ENCODE data around the gene SLC30A7.

DNA sequence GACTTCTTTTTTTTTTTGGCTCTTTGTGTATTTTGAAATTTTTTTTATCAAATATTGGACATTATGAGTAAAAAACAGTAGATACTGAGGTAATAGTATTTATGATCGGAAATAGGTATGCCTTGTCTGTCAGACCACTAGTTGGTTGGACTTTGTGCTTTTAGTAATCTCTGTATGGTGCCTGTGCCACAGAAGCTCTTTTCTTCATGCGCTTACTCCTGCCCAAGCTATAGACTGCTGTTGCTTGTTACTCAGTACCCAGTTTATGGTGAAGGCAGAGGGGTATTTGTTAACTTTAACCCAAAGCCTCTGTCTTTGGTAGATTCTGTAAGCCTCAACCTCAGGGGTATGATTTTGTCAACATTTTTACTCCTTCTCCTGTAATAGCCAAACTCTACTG is 8.6 kb downstream of the SLC30A7 start:
- no peak for TF ChIP-seq POLR2A (IDR thresholded peaks at IDR 0.05)
- TF ChIP-seq, protein P1, sequence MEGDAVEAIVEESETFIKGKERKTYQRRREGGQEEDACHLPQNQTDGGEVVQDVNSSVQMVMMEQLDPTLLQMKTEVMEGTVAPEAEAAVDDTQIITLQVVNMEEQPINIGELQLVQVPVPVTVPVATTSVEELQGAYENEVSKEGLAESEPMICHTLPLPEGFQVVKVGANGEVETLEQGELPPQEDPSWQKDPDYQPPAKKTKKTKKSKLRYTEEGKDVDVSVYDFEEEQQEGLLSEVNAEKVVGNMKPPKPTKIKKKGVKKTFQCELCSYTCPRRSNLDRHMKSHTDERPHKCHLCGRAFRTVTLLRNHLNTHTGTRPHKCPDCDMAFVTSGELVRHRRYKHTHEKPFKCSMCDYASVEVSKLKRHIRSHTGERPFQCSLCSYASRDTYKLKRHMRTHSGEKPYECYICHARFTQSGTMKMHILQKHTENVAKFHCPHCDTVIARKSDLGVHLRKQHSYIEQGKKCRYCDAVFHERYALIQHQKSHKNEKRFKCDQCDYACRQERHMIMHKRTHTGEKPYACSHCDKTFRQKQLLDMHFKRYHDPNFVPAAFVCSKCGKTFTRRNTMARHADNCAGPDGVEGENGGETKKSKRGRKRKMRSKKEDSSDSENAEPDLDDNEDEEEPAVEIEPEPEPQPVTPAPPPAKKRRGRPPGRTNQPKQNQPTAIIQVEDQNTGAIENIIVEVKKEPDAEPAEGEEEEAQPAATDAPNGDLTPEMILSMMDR (IDR thresholded peaks at IDR 0.05), result no peak

Data from right lobe of liver (tissue), 4 donors.